GM12891 (cell line): ENCODE data around the gene ATXN1.

Experiments
- DNase-seq: peaks from one replicate; pipeline ENCODE4 v3.0.0; 2011; ENCODE audit warnings: low spot score; ENCODE audit not compliant: insufficient read length
- FAIRE-seq: peaks from 2 replicates; lab custom pipeline; 2011; peaks lifted over from hg19 to GRCh38; lab: Jason Lieb, UNC
- PAX5 ChIP-seq: IDR thresholded peaks from 2 replicates; pipeline ENCODE4 v1.6.1; 2011; ENCODE audit warnings: low read length, moderate library complexity, mild to moderate bottlenecking; ENCODE audit not compliant: insufficient read depth, severe bottlenecking
- POLR2A ChIP-seq: IDR thresholded peaks from 2 replicates; pipeline ENCODE4 v1.6.1; 2011; ENCODE audit warnings: low read depth, low read length, control low read depth
- POLR2AphosphoS5 ChIP-seq: IDR thresholded peaks from 2 replicates; pipeline ENCODE4 v1.6.1; 2011; ENCODE audit warnings: low read depth, low read length, control low read depth
- POU2F2 ChIP-seq: IDR thresholded peaks from 2 replicates; pipeline ENCODE4 v1.6.1; 2011; ENCODE audit warnings: low read depth, mild to moderate bottlenecking, control low read depth, low read length, moderate library complexity
- SPI1 ChIP-seq: IDR thresholded peaks from 2 replicates; pipeline ENCODE4 v1.6.1; 2011; ENCODE audit warnings: low read depth, low read length, control low read depth
- TAF1 ChIP-seq: IDR thresholded peaks from 2 replicates; pipeline ENCODE4 v1.6.1; 2011; ENCODE audit warnings: low read depth, low read length, control low read depth

The ATXN1 gene

DNA sequence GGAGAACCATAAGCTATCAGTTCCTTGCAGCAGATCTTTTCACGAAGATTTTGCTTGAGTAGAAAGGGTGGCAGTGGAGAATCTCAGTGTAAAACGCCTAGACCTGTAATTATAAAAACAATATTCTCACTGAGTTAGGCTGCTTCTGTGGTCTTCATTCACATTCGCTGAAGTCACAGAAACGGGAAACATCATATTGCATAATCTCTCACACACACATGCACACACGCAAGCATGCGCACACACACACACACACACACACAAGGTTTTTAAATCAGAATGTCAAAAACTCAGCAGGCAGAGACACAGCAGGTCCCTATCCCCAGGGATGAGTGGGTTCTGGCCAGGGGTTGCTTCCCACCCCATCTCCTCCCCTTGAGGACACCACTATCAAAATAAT, 175.5 kb downstream of the ATXN1 start:
- no peak for DNase-seq

DNA sequence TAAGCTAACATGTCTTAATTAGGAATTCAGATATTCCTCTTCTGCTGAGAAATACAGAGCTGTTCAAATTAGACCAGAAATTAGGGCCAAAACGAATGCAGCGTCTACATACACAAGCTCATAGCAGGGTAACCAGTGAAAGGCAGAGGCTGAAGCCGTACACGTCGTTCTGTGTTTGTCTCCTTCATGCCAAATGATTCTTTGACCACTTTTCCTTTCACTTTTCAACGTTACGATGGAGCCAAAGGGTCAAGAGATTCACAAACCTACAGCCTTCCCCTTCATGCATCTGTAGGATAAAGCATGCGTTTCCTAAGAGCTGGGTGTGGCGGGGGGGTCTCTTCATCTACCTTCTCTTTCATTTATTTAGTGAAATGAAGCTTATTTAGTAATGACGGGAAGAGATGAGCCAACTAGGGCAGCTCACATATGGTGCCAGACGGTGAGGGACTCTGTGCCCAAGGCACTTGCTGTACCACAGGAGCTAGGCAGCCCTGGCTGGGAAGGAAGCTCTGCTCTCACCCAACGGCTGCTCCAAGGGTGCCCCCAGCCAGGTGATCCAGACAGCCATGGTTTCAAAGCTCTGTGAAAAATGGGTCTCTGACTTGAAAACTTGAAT, 178.0 kb downstream of the ATXN1 start:
- FAIRE-seq: no peak
- no peak for TF ChIP-seq POLR2A
- TF ChIP-seq POLR2AphosphoS5: no peak
- TF ChIP-seq POU2F2: no peak
- no peak for TF ChIP-seq SPI1
- no peak for TF ChIP-seq PAX5
- no peak for TF ChIP-seq TAF1

More for the DNA sequence above, 175.5 kb downstream of the ATXN1 start:
- TF ChIP-seq SPI1 (no peak), PAX5 (no peak), POU2F2 (no peak), TAF1 (no peak), POLR2AphosphoS5 (no peak), POLR2A (no peak)
- FAIRE-seq: no peak

DNA sequence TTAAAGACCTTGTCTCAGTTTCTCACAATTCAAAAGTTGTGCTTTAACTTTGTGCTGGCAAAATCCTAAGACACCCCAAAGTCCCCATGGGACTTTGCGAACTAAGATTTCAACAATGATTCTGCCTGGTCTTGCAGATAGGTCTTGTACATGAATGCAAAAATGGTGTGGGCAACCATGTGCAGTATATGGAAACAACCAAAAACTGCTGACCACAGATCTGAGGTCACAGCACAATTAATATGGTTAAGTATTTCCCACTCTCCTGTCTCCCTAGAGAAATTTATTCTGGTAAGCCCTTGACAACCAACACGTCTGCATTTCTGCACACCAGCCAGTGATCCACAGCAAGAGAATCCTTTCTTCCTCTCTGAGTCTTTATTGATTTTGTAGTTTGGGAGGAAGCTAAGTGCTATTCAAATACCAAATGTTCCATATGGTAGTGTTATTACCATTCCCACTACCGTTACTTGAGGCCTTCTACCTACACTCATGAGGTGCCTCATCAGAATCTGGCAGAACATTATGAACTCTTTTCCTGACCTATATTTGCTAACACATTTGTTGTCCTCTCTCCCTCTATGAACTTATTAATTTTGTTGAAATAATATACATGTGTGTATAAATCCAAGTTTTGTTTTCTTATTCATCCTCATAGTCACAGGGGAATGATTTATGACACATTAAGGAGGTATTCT, 178.7 kb downstream of the ATXN1 start:
- DNase-seq (no peak), FAIRE-seq (peak; percentile 23)
- TF ChIP-seq POU2F2 (no peak), PAX5 (no peak), POLR2AphosphoS5 (no peak), TAF1 (no peak), SPI1 (no peak), POLR2A (no peak)

More for the DNA sequence above, 178.0 kb downstream of the ATXN1 start:
- DNase-seq: no peak

DNA sequence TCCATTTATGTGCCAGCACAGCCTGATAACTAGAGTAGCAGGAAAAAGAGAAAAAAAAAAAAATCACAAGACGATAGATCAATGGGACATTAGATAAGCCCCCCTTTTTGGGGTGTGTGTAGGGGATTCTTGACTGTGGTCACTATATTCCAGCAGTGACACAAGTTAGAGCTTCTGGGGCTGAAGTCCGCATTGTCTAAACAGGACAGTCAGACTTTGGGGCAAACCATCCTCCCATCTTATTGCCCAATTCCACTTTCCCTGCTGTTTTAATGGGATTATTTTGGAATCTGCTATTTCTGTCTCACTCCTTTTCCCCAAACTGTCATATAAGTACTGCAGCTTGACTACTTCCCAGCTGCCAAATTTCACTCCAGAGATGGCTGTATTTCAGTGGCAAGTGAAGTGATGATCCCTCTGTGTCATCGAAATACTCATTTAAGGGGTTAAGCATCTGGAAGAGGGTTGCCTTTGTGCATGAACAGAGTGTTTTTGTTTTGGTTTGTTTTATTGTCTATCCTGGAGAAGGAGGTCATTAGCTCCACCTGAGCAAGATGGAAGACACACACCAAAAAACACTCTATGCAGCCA, 182.5 kb downstream of the ATXN1 start:
- no peak for FAIRE-seq

DNA sequence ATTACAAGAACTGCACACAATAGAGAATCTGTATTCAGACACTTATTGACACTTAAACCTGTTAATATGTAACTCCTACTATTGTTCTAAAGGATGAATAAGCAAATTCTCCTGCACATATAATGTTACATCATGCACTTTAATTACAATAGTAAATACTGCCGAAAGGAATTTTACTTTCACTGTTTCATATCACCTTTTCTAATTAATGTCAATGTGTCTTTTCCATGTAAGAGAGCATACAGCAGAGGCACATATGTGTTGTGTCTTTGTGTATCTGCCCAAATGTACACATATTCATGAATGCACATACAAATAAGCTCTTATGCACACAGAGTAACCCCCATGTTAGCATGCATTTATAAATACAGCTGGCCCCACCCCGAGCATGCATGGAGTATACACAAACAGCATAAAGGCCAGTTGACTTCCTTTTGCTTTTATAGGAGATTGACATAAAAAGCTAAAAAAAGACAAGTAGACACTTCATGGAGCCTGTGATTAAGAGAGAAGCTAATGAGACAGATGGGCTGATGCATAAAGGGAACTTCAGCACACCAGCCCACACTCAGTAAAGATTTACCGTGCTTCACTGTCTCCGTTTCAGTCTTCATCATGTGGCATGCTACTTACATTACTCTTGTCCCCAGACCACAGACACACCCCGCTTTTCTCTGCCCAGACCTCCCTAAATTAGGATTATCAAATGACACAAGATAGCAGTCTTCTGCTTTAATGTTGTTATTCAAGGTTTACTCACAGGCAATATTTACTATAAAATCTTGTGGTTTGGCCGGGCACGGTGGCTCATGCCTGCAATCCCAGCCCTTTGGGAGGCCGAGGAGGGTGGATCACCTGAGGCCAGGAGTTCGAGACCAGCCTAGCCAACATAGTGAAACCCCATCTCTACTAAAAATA, 184.6 kb downstream of the ATXN1 start:
- FAIRE-seq (peak; percentile 87), DNase-seq (peak; percentile 17)
- TF ChIP-seq POLR2AphosphoS5 (no peak), TAF1 (no peak), POU2F2 (0 out of 2 replicates have a peak, but pooled peaks have one; percentile 16), POLR2A (no peak)

More for the DNA sequence above, 182.5 kb downstream of the ATXN1 start:
- DNase-seq: no peak
- TF ChIP-seq POU2F2: no peak
- TF ChIP-seq PAX5: no peak
- no peak for TF ChIP-seq SPI1
- no peak for TF ChIP-seq TAF1
- TF ChIP-seq POLR2A: no peak
- no peak for TF ChIP-seq POLR2AphosphoS5

DNA sequence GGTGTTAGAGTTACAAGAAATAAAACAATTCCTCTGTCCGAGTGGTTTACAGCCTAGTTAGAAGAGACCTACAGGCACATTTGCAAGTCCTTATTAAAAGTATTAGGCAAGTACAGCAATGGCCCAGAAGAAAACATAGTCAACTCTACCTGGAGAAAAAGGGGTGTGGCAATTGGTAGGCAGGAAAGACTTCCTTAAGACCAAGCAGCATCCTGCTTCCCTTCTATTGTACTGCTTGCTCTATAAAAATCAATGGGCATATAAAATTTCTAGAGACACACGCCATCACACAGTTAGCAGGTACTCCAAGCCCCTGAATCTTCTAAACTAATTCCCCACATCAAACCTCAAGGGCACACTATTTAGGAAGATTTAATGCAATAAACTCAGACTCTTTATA, 185.6 kb downstream of the ATXN1 start:
- TF ChIP-seq POU2F2: no peak
- no peak for TF ChIP-seq TAF1
- no peak for TF ChIP-seq PAX5
- no peak for TF ChIP-seq SPI1
- no peak for TF ChIP-seq POLR2AphosphoS5
- no peak for TF ChIP-seq POLR2A
- no peak for FAIRE-seq
- DNase-seq: no peak

DNA sequence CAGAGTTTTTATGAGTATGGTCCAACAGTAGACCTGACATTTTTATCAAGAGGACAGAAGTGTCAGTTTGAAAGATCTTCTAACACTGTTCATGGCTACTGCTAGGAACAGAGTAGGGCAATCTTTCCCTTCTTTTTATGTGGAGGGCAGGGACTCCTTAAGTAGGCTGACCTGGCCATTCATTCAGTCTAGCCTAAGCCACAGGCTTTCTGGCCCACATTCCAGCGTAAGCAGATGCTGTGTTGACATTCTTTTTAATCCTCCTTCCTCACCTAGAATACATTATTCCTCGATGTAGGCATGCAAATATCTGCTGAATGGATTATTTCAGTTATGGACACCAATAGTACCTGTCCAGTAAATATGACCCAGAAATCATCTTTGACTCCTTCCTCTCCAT, 188.3 kb downstream of the ATXN1 start:
- TF ChIP-seq POLR2A: no peak
- FAIRE-seq (no peak), DNase-seq (no peak)

DNA sequence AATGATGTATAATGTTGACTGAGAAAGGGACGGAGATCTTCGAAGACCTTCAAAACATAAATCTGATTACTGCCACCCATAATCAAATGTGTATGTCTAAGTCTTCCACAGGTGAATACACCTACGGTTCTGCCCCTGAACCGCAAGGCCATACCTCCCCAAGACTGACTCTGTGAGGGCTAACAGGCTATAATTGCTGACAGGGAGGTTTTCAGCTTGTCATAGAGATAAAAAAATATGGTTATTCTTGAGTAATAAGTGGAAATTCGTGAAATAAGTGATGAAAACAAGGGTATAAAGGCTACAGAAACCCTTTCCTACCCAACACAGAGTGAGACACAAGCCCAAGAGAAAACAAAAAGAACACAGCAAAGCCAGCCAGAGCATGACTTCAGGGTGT, 188.9 kb downstream of the ATXN1 start:
- DNase-seq (no peak), FAIRE-seq (no peak)
- TF ChIP-seq POLR2AphosphoS5: no peak
- no peak for TF ChIP-seq POU2F2
- no peak for TF ChIP-seq PAX5
- no peak for TF ChIP-seq POLR2A
- TF ChIP-seq TAF1: no peak
- no peak for TF ChIP-seq SPI1

DNA sequence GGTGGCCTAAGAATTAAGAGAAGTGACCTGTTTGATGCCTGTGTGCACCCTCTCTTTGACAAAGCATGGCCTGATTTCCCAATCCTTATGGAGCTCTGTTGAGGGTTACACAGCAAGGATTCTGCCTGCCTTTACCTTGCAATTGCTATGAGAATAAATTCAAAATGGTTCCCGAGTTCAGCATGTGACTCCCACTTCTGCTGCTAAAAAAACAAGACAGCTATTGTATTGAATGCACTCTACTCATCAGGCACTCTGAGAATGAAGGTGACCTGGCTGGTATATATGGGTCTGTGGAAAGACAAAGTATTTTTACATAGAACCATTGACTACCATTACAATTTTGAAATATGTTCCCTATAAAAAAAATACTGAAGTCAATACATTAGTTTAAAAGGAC, 190.3 kb downstream of the ATXN1 start:
- FAIRE-seq (no peak), DNase-seq (no peak)
- TF ChIP-seq POU2F2 (no peak), SPI1 (no peak), PAX5 (no peak), TAF1 (no peak), POLR2A (no peak), POLR2AphosphoS5 (no peak)
